ENCODE data around the gene MAGI2. TPM values are rescaled to one million over a fixed set of nuclear protein-coding genes. Genes with fewer than 3 reads are reported as not detected.

Gene MAGI2
- total and polyA plus RNA-seq, 2 donors (not counting 3 experiments of a cell fraction or from before 2014, with no cell fraction given): 0.28 to 6.0 TPM

DNA sequence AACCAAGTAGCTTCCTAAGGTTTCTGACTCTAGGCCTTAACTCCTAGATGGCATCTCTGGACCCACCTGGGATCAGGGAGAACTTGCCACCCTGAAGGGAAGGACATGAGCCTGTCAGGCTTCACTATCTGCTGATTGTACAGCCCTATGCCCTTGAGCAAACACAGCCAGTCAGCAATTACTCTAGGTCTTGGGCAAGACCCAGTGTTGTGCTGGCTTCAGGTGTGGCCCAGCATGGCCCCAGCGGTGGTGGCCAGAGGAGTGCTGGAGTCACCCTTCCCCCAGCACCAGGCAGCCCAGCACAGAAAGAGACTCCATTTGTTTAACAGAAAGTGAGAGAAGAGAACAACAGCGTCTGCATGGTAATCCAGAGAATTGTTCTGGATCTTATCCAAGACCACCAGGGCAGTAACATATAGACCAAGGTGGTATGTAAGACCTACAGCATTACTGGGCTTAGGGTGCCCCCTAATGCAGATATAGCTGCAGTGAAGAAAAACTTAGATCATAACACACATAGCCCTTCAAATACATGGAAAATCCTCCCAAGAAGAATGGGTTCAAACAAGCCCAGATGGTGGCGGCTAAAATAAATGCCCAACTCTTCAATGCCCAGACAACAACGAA lies 207.7 kb downstream of the MAGI2 start:
- Histone ChIP-seq H3K27me3 (ENCODE audit: control insufficient read depth in 2 of 2, insufficient read depth in 2 of 2, low read length in 2 of 2) (no peaks in the 10 kb centered on the region), H3K9ac (replicated peaks; ENCODE audit: extremely low read depth, insufficient read depth, low read length) (no peak overlapping the region), H3K36me3 (ENCODE audit: control insufficient read depth in 2 of 2, extremely low read depth in 1 of 2, insufficient read depth in 2 of 2, low read length in 2 of 2) (no peaks in the 10 kb centered on the region), H3K27ac (ENCODE audit: insufficient read depth, low read depth, low read length) (no peak overlapping the region), H3K4me3 (replicated peaks in 1 of 3; ENCODE audit: insufficient read depth in 1 of 3, low read depth in 1 of 3, low read length in 3 of 3) (no peak overlapping the region), H3K79me2 (ENCODE audit: control insufficient read depth, insufficient read depth, low read length) (no peaks in the 10 kb centered on the region), H4K20me1 (replicated peaks; ENCODE audit: control insufficient read depth, extremely low read depth, insufficient read depth, low read length) (no peaks in the 10 kb centered on the region), H3K9me3 (replicated peaks; ENCODE audit: control insufficient read depth, insufficient read depth, low read length) (no peaks in the 10 kb centered on the region), H3K4me2 (ENCODE audit: insufficient read depth, low read length) (no peak overlapping the region), H3K9me1 (replicated peaks; ENCODE audit: control insufficient read depth, extremely low read depth, insufficient read depth, low read length) (no peaks in the 10 kb centered on the region), H2AFZ (ENCODE audit: low read depth, low read length) (no peak overlapping the region), H3K4me1 (ENCODE audit: control insufficient read depth, extremely low read depth, insufficient read depth, low read length) (no peaks in the 10 kb centered on the region)
- ChIA-PET POLR2A (no interaction called here), CTCF (no interaction called here)
- FAIRE-seq: no peak
- dilution Hi-C loops (cut with MboI; ENCODE audit: extremely low pct_ligation_motif_present, low sequenced_read_pairs): no loop called here
- no TSS peak for BruUV-seq (replicated peaks)
- TF ChIP-seq POLR2A (IDR thresholded peaks at IDR 0.05; ENCODE audit: low read depth, low read length) (no peak), GATA2 (IDR thresholded peaks at IDR 0.05; ENCODE audit: insufficient read depth, insufficient read length, low read depth, low read length) (no peak), FOS (IDR thresholded peaks at IDR 0.05; ENCODE audit: borderline replicate concordance, insufficient read depth, low read length) (no peak), EZH2 (IDR thresholded peaks at IDR 0.05; ENCODE audit: borderline replicate concordance, low read depth, low read length, severe bottlenecking) (no peak), POLR2AphosphoS5 (IDR thresholded peaks at IDR 0.05; ENCODE audit: insufficient read depth, low read depth, low read length) (no peak), MYC (IDR thresholded peaks at IDR 0.05; ENCODE audit: low read depth, low read length) (no peak), JUN (IDR thresholded peaks at IDR 0.05; ENCODE audit: borderline replicate concordance, insufficient read depth, insufficient read length, low read depth) (no peak)
- TF ChIP-seq, protein P1, sequence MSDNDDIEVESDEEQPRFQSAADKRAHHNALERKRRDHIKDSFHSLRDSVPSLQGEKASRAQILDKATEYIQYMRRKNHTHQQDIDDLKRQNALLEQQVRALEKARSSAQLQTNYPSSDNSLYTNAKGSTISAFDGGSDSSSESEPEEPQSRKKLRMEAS (IDR thresholded peaks at IDR 0.05; ENCODE audit: insufficient read depth, insufficient read length): no peak
- TF ChIP-seq, protein P2, sequence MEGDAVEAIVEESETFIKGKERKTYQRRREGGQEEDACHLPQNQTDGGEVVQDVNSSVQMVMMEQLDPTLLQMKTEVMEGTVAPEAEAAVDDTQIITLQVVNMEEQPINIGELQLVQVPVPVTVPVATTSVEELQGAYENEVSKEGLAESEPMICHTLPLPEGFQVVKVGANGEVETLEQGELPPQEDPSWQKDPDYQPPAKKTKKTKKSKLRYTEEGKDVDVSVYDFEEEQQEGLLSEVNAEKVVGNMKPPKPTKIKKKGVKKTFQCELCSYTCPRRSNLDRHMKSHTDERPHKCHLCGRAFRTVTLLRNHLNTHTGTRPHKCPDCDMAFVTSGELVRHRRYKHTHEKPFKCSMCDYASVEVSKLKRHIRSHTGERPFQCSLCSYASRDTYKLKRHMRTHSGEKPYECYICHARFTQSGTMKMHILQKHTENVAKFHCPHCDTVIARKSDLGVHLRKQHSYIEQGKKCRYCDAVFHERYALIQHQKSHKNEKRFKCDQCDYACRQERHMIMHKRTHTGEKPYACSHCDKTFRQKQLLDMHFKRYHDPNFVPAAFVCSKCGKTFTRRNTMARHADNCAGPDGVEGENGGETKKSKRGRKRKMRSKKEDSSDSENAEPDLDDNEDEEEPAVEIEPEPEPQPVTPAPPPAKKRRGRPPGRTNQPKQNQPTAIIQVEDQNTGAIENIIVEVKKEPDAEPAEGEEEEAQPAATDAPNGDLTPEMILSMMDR (IDR thresholded peaks at IDR 0.05; ENCODE audit: extremely low read depth in 1 of 2, insufficient read depth in 1 of 2, low read depth in 1 of 2, low read length in 2 of 2): no peak
- intact Hi-C loops (cut with micrococcal nuclease): no loop called here
- no peak for DNase-seq (ENCODE audit: low read depth, low spot score)
